ENCODE results near the gene TAF7L. TPM values are rescaled to one million over a fixed set of nuclear protein-coding genes. Genes with fewer than 3 reads are reported as not detected.

Gene TAF7L
- total RNA-seq, 2 donors from 2014 or later, result not detected

DNA sequence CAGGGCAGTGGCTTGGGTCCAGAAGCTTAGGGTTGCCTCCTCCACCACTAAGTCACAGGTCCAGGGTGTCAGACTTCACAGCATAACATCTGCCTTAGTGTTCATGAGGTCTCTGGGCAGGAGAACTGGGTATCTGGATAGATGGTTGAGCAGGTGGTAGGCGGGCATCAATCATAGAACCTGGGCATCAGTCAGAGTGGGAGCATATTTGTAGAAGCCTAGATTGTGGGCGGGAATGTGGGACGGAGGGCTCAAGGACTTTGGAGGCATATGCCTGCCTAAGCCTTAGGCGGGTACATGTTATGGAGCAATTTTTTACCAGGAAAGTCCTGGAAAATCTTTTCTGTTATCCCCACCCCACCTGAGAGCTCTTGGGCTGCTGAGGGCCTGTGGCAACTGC lies 28.5 kb downstream of the TAF7L start:
- H3K4me3 ChIP-seq, result no peak overlapping the region
- no peaks in the 10 kb centered on the region for H3K27me3 ChIP-seq
- H3K36me3 ChIP-seq (replicated peaks in 1 of 2; ENCODE audit: insufficient read depth in 1 of 2, low read depth in 2 of 2), result no peaks in the 10 kb centered on the region
- WGBS, 2 donors, result 89 to 90% methylated on average over 1 to 3 of the region's 4 CpGs
- no peaks in the 10 kb centered on the region for H3K4me1 ChIP-seq
- no peak for DNase-seq
- no peaks in the 10 kb centered on the region for H3K9me3 ChIP-seq
- no peak for TF ChIP-seq CTCF (IDR thresholded peaks at IDR 0.05)
- TF ChIP-seq POLR2A (IDR thresholded peaks at IDR 0.05), result no peak
- intact Hi-C loops (cut with DNase I), result no loop called here
- no peak overlapping the region for H3K27ac ChIP-seq
- ATAC-seq, result no peak

- ATAC-seq, result no peak
- 42 to 43% methylated on average over 1 to 4 of the region's 4 CpGs for WGBS, 2 donors
- Histone ChIP-seq H3K27me3 (no peaks in the 10 kb centered on the region), H3K9me3 (no peaks in the 10 kb centered on the region), H3K4me1 (no peaks in the 10 kb centered on the region), H3K36me3 (replicated peaks in 1 of 2; ENCODE audit: insufficient read depth in 1 of 2, low read depth in 2 of 2) (no peaks in the 10 kb centered on the region), H3K27ac (no peak overlapping the region), H3K4me3 (no peak overlapping the region)
- peak in 1 of 7 experiments; percentile 7 for TF ChIP-seq CTCF (IDR thresholded peaks at IDR 0.05)
- no peak for TF ChIP-seq POLR2A (IDR thresholded peaks at IDR 0.05)
- no peak for DNase-seq
- intact Hi-C loops (cut with DNase I), result no loop called here
Observed at GRCh38 chrX:101260435-101260834, 30.7 kb downstream of the TAF7L start.

GRCh38 chrX:101258259-101258581 lies 32.9 kb downstream of the TAF7L start:
- intact Hi-C loops (cut with DNase I), result no loop called here

GRCh38 chrX:101257448-101258258 lies 33.5 kb downstream of the TAF7L start:
- intact Hi-C loops (cut with DNase I), result no loop called here
- no peak overlapping the region for H3K4me3 ChIP-seq
- no peaks in the 10 kb centered on the region for H3K4me1 ChIP-seq
- no peaks in the 10 kb centered on the region for H3K27me3 ChIP-seq
- WGBS, 2 donors, result 64 to 71% methylated on average over 4 of the region's 4 CpGs
- TF ChIP-seq POLR2A (IDR thresholded peaks at IDR 0.05), result no peak
- ATAC-seq, result no peak
- H3K27ac ChIP-seq, result no peak overlapping the region
- no peak for DNase-seq
- H3K36me3 ChIP-seq (replicated peaks in 1 of 2; ENCODE audit: insufficient read depth in 1 of 2, low read depth in 2 of 2), result no peaks in the 10 kb centered on the region
- no peaks in the 10 kb centered on the region for H3K9me3 ChIP-seq

More at GRCh38 chrX:101258259-101258581, 32.9 kb downstream of the TAF7L start:
- WGBS, 2 donors, result 86% methylated on average over 11 of the region's 11 CpGs; no CpG with 5 or more reads in 1 of the 2 donors
- Histone ChIP-seq H3K36me3 (replicated peaks in 1 of 2; ENCODE audit: insufficient read depth in 1 of 2, low read depth in 2 of 2) (no peaks in the 10 kb centered on the region), H3K27ac (no peak overlapping the region), H3K27me3 (no peaks in the 10 kb centered on the region), H3K9me3 (no peaks in the 10 kb centered on the region), H3K4me3 (no peak overlapping the region), H3K4me1 (no peaks in the 10 kb centered on the region)
- no peak for TF ChIP-seq POLR2A (IDR thresholded peaks at IDR 0.05)
- no peak for TF ChIP-seq CTCF (IDR thresholded peaks at IDR 0.05)
- no peak for ATAC-seq
- DNase-seq, result no peak

GRCh38 chrX:101252634-101253033 lies 38.5 kb downstream of the TAF7L start:
- Histone ChIP-seq H3K27ac (no peak overlapping the region), H3K4me3 (no peak overlapping the region), H3K4me1 (no peaks in the 10 kb centered on the region), H3K36me3 (replicated peaks in 1 of 2; ENCODE audit: insufficient read depth in 1 of 2, low read depth in 2 of 2) (no peaks in the 10 kb centered on the region), H3K27me3 (no peaks in the 10 kb centered on the region), H3K9me3 (no peaks in the 10 kb centered on the region)
- DNase-seq (no peak), ATAC-seq (no peak)
- intact Hi-C loops (cut with DNase I), result no loop called here
- TF ChIP-seq CTCF (IDR thresholded peaks at IDR 0.05) (no peak), POLR2A (IDR thresholded peaks at IDR 0.05) (no peak)
- 65 to 100% methylated on average over 2 of the region's 2 CpGs for WGBS, 2 donors
